OCI-LY3 (cell line): Measurements from ENCODE around the gene CARHSP1.

Experiments used
- H2AFZ ChIP-seq: fragments of 200-600, 300-600 bp; shearing (Covaris generic); 2 replicates; pipeline ENCODE4 v1.6.0; 2014; ENCODE audit warnings: antibody characterized with exemption, low read depth, low read length
- H3K27ac ChIP-seq: fragments of 200-600, 300-600 bp; sonication (generic); 2 replicates; pipeline ENCODE4 v1.5.1; 2014; ENCODE audit warnings: mild to moderate bottlenecking, low read length, moderate library complexity, mixed read lengths
- H3K27me3 ChIP-seq: fragments of 200-600, 300-600 bp; sonication (generic); 2 replicates; pipeline ENCODE4 v1.6.1; 2014; ENCODE audit warnings: low read depth, low read length, mixed read lengths
- H3K36me3 ChIP-seq: fragments of 200-600, 300-600 bp; sonication (generic); replicated peaks from 2 replicates; pipeline ENCODE3; 2014; ENCODE audit warnings: low read depth, low read length, mixed read lengths
- H3K4me1 ChIP-seq: fragments of 300-600, 200-600 bp; sonication (generic); 2 replicates; pipeline ENCODE4 v1.6.1; 2014; ENCODE audit warnings: low read length, mixed read lengths
- H3K4me2 ChIP-seq: fragments of 200-600, 300-600 bp; sonication (generic); 2 replicates; pipeline ENCODE4 v1.6.1; 2014; ENCODE audit warnings: low read length, mixed read lengths
- H3K4me3 ChIP-seq: fragments of 300-600, 200-600 bp; sonication (generic); 2 replicates; pipeline ENCODE4 v1.5.1; 2014; ENCODE audit warnings: antibody characterized with exemption, mild to moderate bottlenecking, low read length, moderate library complexity
- H3K79me2 ChIP-seq: fragments of 300-600, 200-600 bp; shearing (Covaris generic); 2 replicates; pipeline ENCODE4 v1.6.1; 2014; ENCODE audit warnings: mild to moderate bottlenecking, low read length, mixed read lengths
- H3K9ac ChIP-seq: fragments of 300-600, 200-600 bp; shearing (Covaris generic); 2 replicates; pipeline ENCODE4 v1.6.0; 2014; ENCODE audit warnings: mild to moderate bottlenecking, low read length, moderate library complexity
- H3K9me3 ChIP-seq: fragments of 200-600, 300-600 bp; shearing (Covaris generic); 2 replicates; pipeline ENCODE4 v1.6.1; 2014; ENCODE audit warnings: low read length, mixed read lengths; ENCODE audit not compliant: insufficient read depth
- H4K20me1 ChIP-seq: fragments of 200-600, 300-600 bp; sonication (generic); 2 replicates; pipeline ENCODE4 v1.6.1; 2016; ENCODE audit warnings: low read length, mixed read lengths; ENCODE audit not compliant: insufficient read depth
- EZH2phosphoT487 ChIP-seq: fragments of 200-600 bp; shearing (Covaris generic); IDR thresholded peaks from 2 replicates; pipeline ENCODE4 v1.6.1; 2018; ENCODE audit warnings: antibody characterized with exemption, mixed run types, low read depth
- TF ChIP-seq, protein P1 (sequence below): fragments of 200-600, 300-600 bp; sonication (generic); IDR thresholded peaks from 2 replicates; pipeline ENCODE4 v1.5.1; 2014; ENCODE audit warnings: antibody characterized with exemption, low read length, low read depth

CARHSP1 gene

DNA sequence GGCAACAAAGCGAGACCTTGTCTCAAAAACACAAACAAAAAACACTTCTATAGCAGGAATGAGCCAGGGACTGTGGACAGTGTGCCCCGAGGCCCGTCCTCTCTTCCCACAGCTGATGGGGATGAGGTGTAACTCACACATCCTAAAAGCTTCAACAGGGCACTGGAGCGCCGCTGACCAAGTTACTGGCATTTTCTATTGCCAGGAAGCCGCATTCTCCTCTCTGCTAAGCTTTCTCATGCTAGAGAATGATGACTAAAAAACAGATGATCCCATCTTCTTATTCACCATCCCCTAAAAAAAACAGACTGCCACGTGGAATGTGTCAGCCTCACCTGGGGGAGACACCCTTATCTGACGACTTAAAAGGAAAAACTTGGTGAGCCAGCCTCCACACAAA lies 16.3 kb downstream of the CARHSP1 start:
- Histone ChIP-seq H3K4me1 (no peaks in the 10 kb centered on the region), H3K36me3 (peaks cover 68% of the 10 kb centered on the region), H2AFZ (no peak overlapping the region), H3K27ac (no peak overlapping the region), H3K79me2 (no peaks in the 10 kb centered on the region), H3K4me3 (no peak overlapping the region), H4K20me1 (peaks cover 4% of the 10 kb centered on the region; the same call in 1 of the 2 replicates), H3K27me3 (no peaks in the 10 kb centered on the region), H3K9me3 (no peaks in the 10 kb centered on the region), H3K9ac (no peak overlapping the region), H3K4me2 (no peak overlapping the region)
- no peak for TF ChIP-seq EZH2phosphoT487
- TF ChIP-seq, protein P1, sequence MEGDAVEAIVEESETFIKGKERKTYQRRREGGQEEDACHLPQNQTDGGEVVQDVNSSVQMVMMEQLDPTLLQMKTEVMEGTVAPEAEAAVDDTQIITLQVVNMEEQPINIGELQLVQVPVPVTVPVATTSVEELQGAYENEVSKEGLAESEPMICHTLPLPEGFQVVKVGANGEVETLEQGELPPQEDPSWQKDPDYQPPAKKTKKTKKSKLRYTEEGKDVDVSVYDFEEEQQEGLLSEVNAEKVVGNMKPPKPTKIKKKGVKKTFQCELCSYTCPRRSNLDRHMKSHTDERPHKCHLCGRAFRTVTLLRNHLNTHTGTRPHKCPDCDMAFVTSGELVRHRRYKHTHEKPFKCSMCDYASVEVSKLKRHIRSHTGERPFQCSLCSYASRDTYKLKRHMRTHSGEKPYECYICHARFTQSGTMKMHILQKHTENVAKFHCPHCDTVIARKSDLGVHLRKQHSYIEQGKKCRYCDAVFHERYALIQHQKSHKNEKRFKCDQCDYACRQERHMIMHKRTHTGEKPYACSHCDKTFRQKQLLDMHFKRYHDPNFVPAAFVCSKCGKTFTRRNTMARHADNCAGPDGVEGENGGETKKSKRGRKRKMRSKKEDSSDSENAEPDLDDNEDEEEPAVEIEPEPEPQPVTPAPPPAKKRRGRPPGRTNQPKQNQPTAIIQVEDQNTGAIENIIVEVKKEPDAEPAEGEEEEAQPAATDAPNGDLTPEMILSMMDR: no peak

DNA sequence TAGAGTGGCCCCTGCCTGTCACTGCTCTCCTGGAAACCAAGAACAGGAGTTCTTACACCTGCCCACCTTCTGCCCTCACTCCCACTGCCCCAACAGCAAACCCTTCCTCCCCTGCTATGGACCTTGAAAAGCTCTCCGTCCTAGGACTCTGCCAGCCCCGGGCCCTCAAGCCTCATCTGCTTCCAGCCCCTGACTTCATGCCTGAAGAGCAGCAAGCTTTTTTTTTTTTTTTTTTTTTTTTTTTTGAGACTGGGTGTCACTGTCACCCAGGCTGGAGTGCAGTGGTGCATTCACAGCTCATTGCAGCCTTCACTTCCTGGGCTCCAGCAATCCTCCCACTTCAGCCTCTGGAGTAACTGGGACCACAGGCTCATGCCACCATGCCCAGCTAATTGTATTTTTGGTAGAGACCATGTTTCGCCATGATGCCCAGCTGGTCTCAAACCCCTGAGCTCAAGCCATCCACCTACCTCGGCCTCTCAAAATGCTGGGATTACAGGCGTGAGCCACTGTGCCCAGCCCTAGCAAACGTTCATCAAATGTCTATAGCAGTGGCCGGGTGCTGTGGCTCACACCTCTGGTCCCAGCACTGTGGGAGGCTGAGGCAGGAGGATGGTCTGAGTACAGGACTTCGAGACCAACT lies 16.9 kb downstream of the CARHSP1 start:
- TF ChIP-seq, protein P1: no peak
- TF ChIP-seq EZH2phosphoT487: no peak
- Histone ChIP-seq H3K4me2 (no peak overlapping the region), H3K36me3 (peaks cover 72% of the 10 kb centered on the region), H3K27me3 (no peaks in the 10 kb centered on the region), H4K20me1 (peaks cover 4% of the 10 kb centered on the region; the same call in 1 of the 2 replicates), H3K4me3 (no peak overlapping the region), H3K4me1 (no peaks in the 10 kb centered on the region), H3K79me2 (no peaks in the 10 kb centered on the region), H3K9me3 (no peaks in the 10 kb centered on the region), H2AFZ (no peak overlapping the region), H3K27ac (no peak overlapping the region), H3K9ac (no peak overlapping the region)

DNA sequence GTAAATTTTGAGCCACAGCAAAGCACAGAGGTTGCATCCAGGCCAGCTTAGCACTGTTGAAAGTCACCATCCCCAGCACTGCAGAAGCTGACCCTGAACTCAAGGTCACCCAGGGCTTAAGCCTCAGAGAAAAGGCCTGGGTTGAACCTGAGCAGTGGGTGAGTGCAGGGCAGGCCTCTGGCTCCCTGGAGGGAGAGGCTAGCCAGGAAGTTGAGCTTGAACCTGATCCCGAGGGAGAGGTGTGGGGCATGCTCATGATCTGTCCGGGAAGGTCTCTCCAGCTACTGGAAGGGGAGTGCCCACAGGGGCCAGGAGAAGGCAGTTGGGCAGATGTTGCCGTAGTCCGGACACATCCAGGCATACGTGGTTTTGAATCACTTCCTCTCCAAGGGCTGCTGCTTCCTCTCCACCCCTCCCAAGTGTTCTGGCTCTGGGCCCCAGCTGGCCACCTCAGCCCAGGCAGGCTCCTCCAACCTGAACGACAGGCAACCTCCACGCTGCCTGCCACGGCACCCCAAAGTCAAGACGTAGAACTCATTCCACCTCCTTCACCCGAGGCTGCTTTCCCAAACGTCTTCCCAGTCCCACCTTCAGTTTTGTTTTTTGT lies 18.4 kb downstream of the CARHSP1 start:
- peaks cover 8% of the 10 kb centered on the region for H3K79me2 ChIP-seq
- no peaks in the 10 kb centered on the region for H3K27me3 ChIP-seq
- no peak for TF ChIP-seq EZH2phosphoT487
- TF ChIP-seq, protein P1: no peak
- H3K9me3 ChIP-seq: no peaks in the 10 kb centered on the region
- H3K4me2 ChIP-seq: no peak overlapping the region
- no peaks in the 10 kb centered on the region for H3K4me1 ChIP-seq
- H4K20me1 ChIP-seq: peaks cover 10% of the 10 kb centered on the region; the same call in 1 of the 2 replicates
- H2AFZ ChIP-seq: no peak overlapping the region
- H3K4me3 ChIP-seq: no peak overlapping the region
- H3K27ac ChIP-seq: no peak overlapping the region
- peaks cover 63% of the 10 kb centered on the region for H3K36me3 ChIP-seq
- H3K9ac ChIP-seq: no peak overlapping the region

DNA sequence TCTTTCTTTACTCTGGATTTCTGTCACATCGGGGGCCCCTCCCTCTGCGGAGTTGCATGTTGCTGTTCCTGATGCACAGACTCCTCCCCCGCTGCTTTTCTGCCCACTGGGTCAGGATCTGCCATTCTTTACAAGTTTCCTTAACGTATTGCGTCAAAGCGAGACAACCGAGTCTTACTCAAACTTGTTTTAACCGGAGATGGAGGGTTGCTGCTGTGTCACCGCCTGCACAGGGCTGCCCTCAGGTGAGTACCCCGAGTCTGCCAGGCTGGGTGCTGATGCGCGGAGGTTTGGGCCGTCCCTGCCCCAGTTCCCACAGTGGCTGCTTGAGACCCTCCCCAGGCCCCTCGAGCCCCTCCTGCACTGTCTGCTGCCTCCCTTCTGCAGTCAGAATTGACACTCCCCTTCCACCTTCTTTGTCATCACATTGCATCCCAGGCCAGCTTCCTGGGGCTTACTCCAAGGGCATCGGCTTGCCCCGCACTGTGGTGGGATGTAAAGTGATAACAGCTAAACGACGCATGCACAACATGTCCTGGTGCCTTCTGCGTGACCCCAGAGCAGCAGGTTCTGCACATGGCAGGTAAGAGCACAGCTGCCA lies 19.3 kb downstream of the CARHSP1 start:
- Histone ChIP-seq H3K79me2 (peaks cover 11% of the 10 kb centered on the region), H4K20me1 (peaks cover 8% of the 10 kb centered on the region; the same call in 1 of the 2 replicates), H3K4me3 (no peak overlapping the region), H3K27ac (no peak overlapping the region), H3K27me3 (no peaks in the 10 kb centered on the region), H3K4me2 (no peak overlapping the region), H3K36me3 (peaks cover 54% of the 10 kb centered on the region), H3K9ac (no peak overlapping the region), H2AFZ (no peak overlapping the region), H3K9me3 (no peaks in the 10 kb centered on the region), H3K4me1 (no peaks in the 10 kb centered on the region)
- no peak for TF ChIP-seq EZH2phosphoT487
- TF ChIP-seq, protein P1: no peak
